SK-N-MC (cell line): ENCODE results near the gene LIFR.

ENCODE experiments used
- EZH2 ChIP-seq: fragments of 200-600 bp; sonication (generic); IDR thresholded peaks from one replicate; pipeline ENCODE4 v1.6.1; 2017; ENCODE audit warnings: antibody characterized with exemption
- POLR2AphosphoS5 ChIP-seq: IDR thresholded peaks from 2 replicates; pipeline ENCODE4 v1.6.1; 2012; ENCODE audit warnings: mild to moderate bottlenecking, low read depth, low read length, borderline replicate concordance

DNA sequence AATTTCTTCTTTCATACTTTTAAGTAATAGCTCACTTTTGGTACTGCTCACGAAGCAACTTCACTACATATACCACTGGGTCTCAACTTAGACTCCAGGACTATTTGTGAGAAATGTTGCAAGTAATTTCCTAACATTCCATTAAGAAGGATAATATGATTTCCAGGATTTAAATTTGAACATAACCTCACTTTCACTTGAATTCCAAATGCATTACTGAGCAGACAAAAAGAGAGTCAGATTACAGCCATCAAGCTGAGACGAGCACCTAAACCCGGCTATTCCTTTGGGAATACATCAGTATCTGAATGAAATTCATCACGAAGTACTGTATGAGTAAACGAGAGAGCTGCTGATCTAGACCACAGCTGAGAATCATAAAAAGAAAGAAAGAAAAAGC lies 47.3 kb downstream of the LIFR start:
- TF ChIP-seq POLR2AphosphoS5: no peak
- TF ChIP-seq EZH2: no peak
